H1 (cell line): ENCODE measurements around the gene LYRM4. TPM values are rescaled to one million over a fixed set of nuclear protein-coding genes. Genes with fewer than 3 reads are reported as not detected.

Experiments
- GABPA ChIP-seq: IDR thresholded peaks from 2 replicates; pipeline ENCODE4 v1.6.1; 2011; ENCODE audit warnings: mild to moderate bottlenecking, low read length, moderate library complexity, borderline replicate concordance; ENCODE audit not compliant: insufficient read depth
- HDAC2 ChIP-seq, 2 experiments: fragments of 300-600 bp in 1 of 2; sonication (generic) in 1 of 2; IDR thresholded peaks; 2 replicates each; pipeline ENCODE4 v1.6.1; 2011 to 2012; ENCODE audit warnings: low read depth in 2 of 2, low read length in 2 of 2, mild to moderate bottlenecking in 2 of 2, moderate library complexity in 2 of 2, borderline replicate concordance in 1 of 2, inconsistent platforms in 1 of 2
- KDM5A ChIP-seq: fragments of 200-600 bp; IDR thresholded peaks from 2 replicates; pipeline ENCODE4 v1.7.1; 2012; ENCODE audit warnings: mild to moderate bottlenecking, low read length, inconsistent platforms, mixed read lengths
- MAFK ChIP-seq: IDR thresholded peaks from 2 replicates; pipeline ENCODE4 v1.6.1; 2012; ENCODE audit warnings: low read depth, mild to moderate bottlenecking, improper control_type of control experiment, low read length
- POLR2AphosphoS5 ChIP-seq: IDR thresholded peaks from 2 replicates; pipeline ENCODE4 v1.6.1; 2011; ENCODE audit warnings: low read depth, low read length
- SIX5 ChIP-seq: IDR thresholded peaks from 2 replicates; pipeline ENCODE4 v1.6.1; 2011; ENCODE audit warnings: mild to moderate bottlenecking, low read depth, low read length
- polyA plus RNA-seq, 7 experiments: library from polyadenylated mRNA; depleted of rRNA in 3 of 7; stranded (reverse) in 5 of 7; unstranded in 2 of 7; fragments of >200 nt in 5 of 7; fragments of 200-250 nt in 2 of 7; gene quantifications; 1 replicate in 5 of 7; 2 replicates in 1 of 7; 4 replicates in 1 of 7; pipeline versions ENCODE4 v1.2.1 to v1.2.3, GENCODE V29; 2011 to 2013; ENCODE audit warnings: missing spikeins in 2 of 7, mixed read lengths in 2 of 7
- total RNA-seq: library from RNA; stranded (reverse); fragmentation: NEBNext Ultra II Directional; extraction: Animal tissue kit (Norgen Biotek cat#: 25700); gene quantifications from 2 replicates; pipeline ENCODE4 v1.2.1, GENCODE V29; 2021
- TF ChIP-seq, protein P1 (sequence below): fragments of 300-600 bp; sonication (generic); IDR thresholded peaks from 2 replicates; pipeline ENCODE4 v1.7.1; 2012; ENCODE audit warnings: low read length, moderate library complexity, mild to moderate bottlenecking, inconsistent platforms; ENCODE audit not compliant: insufficient replicate concordance
- TF ChIP-seq, protein P2 (sequence below): IDR thresholded peaks from 2 replicates; pipeline ENCODE4 v1.6.1; 2011; ENCODE audit warnings: low read depth, mild to moderate bottlenecking, low read length; ENCODE audit not compliant: insufficient read depth
- TF ChIP-seq, protein P3 (sequence below): IDR thresholded peaks from 2 replicates; pipeline ENCODE4 v1.6.1; 2012; ENCODE audit warnings: inconsistent platforms

Gene LYRM4
- total and polyA plus RNA-seq, 2 of the 8 experiments (the other 6 are each of a cell fraction or from before 2014, with no cell fraction given): 56.6 to 62.8 TPM

DNA sequence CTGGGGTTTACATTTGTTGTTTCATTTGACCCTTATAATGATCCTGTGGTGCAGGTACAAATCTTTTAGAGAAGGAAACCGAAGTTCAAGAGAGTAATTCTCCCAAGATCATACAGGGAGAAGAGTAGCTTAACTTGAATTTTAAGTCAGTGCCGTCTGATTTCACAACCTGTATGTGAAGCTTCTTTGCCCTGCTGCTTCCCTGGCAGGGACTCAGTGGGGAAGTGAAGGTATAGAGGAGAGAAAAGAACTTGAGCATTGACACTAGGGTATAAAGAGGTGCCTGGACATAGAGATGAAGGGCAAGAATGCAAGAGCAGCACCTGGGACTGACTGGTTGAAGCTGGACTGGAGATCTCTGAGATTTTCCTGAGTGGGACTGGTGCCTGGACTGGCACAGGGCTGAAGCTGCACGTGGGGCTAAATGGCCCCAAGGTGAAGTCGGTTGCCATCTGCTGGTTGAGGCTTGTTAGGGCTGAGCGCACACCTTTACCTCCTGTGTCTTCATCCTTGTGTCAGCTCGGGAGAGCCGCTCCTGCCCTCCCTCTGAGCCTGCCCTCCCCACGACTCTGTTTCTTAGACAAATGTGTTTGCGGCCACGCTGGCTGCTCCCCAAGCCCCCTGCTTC, 42.4 kb upstream of the LYRM4 start (continued):
- TF ChIP-seq, protein P1, sequence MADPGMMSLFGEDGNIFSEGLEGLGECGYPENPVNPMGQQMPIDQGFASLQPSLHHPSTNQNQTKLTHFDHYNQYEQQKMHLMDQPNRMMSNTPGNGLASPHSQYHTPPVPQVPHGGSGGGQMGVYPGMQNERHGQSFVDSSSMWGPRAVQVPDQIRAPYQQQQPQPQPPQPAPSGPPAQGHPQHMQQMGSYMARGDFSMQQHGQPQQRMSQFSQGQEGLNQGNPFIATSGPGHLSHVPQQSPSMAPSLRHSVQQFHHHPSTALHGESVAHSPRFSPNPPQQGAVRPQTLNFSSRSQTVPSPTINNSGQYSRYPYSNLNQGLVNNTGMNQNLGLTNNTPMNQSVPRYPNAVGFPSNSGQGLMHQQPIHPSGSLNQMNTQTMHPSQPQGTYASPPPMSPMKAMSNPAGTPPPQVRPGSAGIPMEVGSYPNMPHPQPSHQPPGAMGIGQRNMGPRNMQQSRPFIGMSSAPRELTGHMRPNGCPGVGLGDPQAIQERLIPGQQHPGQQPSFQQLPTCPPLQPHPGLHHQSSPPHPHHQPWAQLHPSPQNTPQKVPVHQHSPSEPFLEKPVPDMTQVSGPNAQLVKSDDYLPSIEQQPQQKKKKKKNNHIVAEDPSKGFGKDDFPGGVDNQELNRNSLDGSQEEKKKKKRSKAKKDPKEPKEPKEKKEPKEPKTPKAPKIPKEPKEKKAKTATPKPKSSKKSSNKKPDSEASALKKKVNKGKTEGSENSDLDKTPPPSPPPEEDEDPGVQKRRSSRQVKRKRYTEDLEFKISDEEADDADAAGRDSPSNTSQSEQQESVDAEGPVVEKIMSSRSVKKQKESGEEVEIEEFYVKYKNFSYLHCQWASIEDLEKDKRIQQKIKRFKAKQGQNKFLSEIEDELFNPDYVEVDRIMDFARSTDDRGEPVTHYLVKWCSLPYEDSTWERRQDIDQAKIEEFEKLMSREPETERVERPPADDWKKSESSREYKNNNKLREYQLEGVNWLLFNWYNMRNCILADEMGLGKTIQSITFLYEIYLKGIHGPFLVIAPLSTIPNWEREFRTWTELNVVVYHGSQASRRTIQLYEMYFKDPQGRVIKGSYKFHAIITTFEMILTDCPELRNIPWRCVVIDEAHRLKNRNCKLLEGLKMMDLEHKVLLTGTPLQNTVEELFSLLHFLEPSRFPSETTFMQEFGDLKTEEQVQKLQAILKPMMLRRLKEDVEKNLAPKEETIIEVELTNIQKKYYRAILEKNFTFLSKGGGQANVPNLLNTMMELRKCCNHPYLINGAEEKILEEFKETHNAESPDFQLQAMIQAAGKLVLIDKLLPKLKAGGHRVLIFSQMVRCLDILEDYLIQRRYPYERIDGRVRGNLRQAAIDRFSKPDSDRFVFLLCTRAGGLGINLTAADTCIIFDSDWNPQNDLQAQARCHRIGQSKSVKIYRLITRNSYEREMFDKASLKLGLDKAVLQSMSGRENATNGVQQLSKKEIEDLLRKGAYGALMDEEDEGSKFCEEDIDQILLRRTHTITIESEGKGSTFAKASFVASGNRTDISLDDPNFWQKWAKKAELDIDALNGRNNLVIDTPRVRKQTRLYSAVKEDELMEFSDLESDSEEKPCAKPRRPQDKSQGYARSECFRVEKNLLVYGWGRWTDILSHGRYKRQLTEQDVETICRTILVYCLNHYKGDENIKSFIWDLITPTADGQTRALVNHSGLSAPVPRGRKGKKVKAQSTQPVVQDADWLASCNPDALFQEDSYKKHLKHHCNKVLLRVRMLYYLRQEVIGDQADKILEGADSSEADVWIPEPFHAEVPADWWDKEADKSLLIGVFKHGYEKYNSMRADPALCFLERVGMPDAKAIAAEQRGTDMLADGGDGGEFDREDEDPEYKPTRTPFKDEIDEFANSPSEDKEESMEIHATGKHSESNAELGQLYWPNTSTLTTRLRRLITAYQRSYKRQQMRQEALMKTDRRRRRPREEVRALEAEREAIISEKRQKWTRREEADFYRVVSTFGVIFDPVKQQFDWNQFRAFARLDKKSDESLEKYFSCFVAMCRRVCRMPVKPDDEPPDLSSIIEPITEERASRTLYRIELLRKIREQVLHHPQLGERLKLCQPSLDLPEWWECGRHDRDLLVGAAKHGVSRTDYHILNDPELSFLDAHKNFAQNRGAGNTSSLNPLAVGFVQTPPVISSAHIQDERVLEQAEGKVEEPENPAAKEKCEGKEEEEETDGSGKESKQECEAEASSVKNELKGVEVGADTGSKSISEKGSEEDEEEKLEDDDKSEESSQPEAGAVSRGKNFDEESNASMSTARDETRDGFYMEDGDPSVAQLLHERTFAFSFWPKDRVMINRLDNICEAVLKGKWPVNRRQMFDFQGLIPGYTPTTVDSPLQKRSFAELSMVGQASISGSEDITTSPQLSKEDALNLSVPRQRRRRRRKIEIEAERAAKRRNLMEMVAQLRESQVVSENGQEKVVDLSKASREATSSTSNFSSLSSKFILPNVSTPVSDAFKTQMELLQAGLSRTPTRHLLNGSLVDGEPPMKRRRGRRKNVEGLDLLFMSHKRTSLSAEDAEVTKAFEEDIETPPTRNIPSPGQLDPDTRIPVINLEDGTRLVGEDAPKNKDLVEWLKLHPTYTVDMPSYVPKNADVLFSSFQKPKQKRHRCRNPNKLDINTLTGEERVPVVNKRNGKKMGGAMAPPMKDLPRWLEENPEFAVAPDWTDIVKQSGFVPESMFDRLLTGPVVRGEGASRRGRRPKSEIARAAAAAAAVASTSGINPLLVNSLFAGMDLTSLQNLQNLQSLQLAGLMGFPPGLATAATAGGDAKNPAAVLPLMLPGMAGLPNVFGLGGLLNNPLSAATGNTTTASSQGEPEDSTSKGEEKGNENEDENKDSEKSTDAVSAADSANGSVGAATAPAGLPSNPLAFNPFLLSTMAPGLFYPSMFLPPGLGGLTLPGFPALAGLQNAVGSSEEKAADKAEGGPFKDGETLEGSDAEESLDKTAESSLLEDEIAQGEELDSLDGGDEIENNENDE: no peak
- TF ChIP-seq POLR2AphosphoS5: no peak
- TF ChIP-seq, protein P2, sequence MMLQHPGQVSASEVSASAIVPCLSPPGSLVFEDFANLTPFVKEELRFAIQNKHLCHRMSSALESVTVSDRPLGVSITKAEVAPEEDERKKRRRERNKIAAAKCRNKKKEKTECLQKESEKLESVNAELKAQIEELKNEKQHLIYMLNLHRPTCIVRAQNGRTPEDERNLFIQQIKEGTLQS: peak; percentile 5; the same call in 1 of the 2 replicates
- no peak for TF ChIP-seq HDAC2 (IDR thresholded peaks at IDR 0.05; ENCODE audit: borderline replicate concordance in 1 of 2, low read depth in 2 of 2, low read length in 2 of 2)
- TF ChIP-seq, protein P3, sequence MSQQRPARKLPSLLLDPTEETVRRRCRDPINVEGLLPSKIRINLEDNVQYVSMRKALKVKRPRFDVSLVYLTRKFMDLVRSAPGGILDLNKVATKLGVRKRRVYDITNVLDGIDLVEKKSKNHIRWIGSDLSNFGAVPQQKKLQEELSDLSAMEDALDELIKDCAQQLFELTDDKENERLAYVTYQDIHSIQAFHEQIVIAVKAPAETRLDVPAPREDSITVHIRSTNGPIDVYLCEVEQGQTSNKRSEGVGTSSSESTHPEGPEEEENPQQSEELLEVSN: no peak
- no peak for TF ChIP-seq SIX5
- TF ChIP-seq GABPA: no peak
- no peak for TF ChIP-seq MAFK
- TF ChIP-seq KDM5A: no peak
